WTC11 (cell line): ENCODE data around the gene STK32C.

Source experiments
- CTCF ChIP-seq: fragments of 200-600 bp; IDR thresholded peaks from 2 replicates; pipeline ENCODE4 v1.8.0; 2022; ENCODE audit warnings: antibody characterized with exemption
- ELF4 ChIP-seq: sonication (generic); formaldehyde crosslinking; IDR thresholded peaks from 2 replicates; pipeline ENCODE4 v1.8.1; 2022; ENCODE audit warnings: low read depth, mild to moderate bottlenecking, moderate library complexity, missing genetic modification reagents
- ETV6 ChIP-seq: sonication (generic); formaldehyde crosslinking; IDR thresholded peaks from 2 replicates; pipeline ENCODE4 v1.8.1; 2022; ENCODE audit warnings: mild to moderate bottlenecking, missing genetic modification reagents
- FOXJ3 ChIP-seq: sonication (generic); formaldehyde crosslinking; IDR thresholded peaks from 2 replicates; pipeline ENCODE4 v1.9.0; 2021; ENCODE audit warnings: missing genetic modification reagents, mild to moderate bottlenecking, borderline replicate concordance
- MAX ChIP-seq: sonication (generic); formaldehyde crosslinking; IDR thresholded peaks from 2 replicates; pipeline ENCODE4 v1.8.0; 2022; ENCODE audit warnings: mild to moderate bottlenecking, missing genetic modification reagents
- TEAD1 ChIP-seq: sonication (generic); formaldehyde crosslinking; IDR thresholded peaks from 2 replicates; pipeline ENCODE4 v1.8.0; 2022; ENCODE audit warnings: mild to moderate bottlenecking, missing genetic modification reagents
- ZNF232 ChIP-seq: sonication (generic); formaldehyde crosslinking; IDR thresholded peaks from 2 replicates; pipeline ENCODE4 v1.8.0; 2022; ENCODE audit warnings: mild to moderate bottlenecking, missing genetic modification reagents

GRCh38 chr10:132283604-132284382 lies 24.0 kb downstream of the STK32C start:
- TF ChIP-seq TEAD1 (CRISPR knock-in tag) (no peak), FOXJ3 (CRISPR knock-in tag) (no peak), MAX (CRISPR knock-in tag) (no peak), ETV6 (CRISPR knock-in tag) (no peak), ZNF232 (CRISPR knock-in tag) (no peak), CTCF (no peak), ELF4 (CRISPR knock-in tag) (no peak)
